HFFc6 (cell line): Measurements from ENCODE around the gene LHCGR. TPM values are rescaled to one million over a fixed set of nuclear protein-coding genes. Genes with fewer than 3 reads are reported as not detected.
"Not testable (repeated sequence)": the region's sequence is repeated elsewhere in the genome, so short reads cannot be mapped to it uniquely, and the experiment has no call there.

ENCODE experiments used
- DNase-seq: peaks from one replicate; pipeline ENCODE4 v3.0.0-alpha.2; 2018
- H3K27ac Mint-ChIP-seq: 2 replicates; pipeline ENCODE4 v1.8.0; 2020; ENCODE audit warnings: mild to moderate bottlenecking, mixed read lengths
- H3K27me3 Mint-ChIP-seq: 2 replicates; pipeline ENCODE4 v1.8.0; 2021; ENCODE audit warnings: mild to moderate bottlenecking, moderate library complexity, mixed read lengths; ENCODE audit not compliant: insufficient read depth
- H3K36me3 Mint-ChIP-seq: 2 replicates; pipeline ENCODE4 v1.8.0; 2021; ENCODE audit warnings: low read depth, mixed read lengths
- H3K4me1 Mint-ChIP-seq: 2 replicates; pipeline ENCODE4 v1.8.0; 2020; ENCODE audit warnings: low read depth, mixed read lengths
- H3K4me3 Mint-ChIP-seq: 2 replicates; pipeline ENCODE4 v1.8.0; 2020; ENCODE audit warnings: mild to moderate bottlenecking, moderate library complexity, mixed read lengths
- H3K9me3 Mint-ChIP-seq: 2 replicates; pipeline ENCODE4 v1.8.0; 2020; ENCODE audit warnings: mild to moderate bottlenecking, mixed read lengths
- total RNA-seq, 6 experiments: library from RNA; stranded (reverse); fragmentation: NEBNext Ultra II Directional; extraction: Animal tissue kit (Norgen Biotek cat#: 25700); gene quantifications; 2 replicates in 1 of 6; 3 replicates in 5 of 6; pipeline ENCODE4 v1.2.3, GENCODE V29; 2021
- TF ChIP-seq, protein P1 (sequence below): fragments of 200-600 bp; sonication (generic); IDR thresholded peaks from 2 replicates; pipeline ENCODE4 v1.5.0; 2021; ENCODE audit warnings: antibody characterized with exemption, mild to moderate bottlenecking

LHCGR gene
- total RNA-seq, 6 experiments from 2014 or later = not detected

DNA sequence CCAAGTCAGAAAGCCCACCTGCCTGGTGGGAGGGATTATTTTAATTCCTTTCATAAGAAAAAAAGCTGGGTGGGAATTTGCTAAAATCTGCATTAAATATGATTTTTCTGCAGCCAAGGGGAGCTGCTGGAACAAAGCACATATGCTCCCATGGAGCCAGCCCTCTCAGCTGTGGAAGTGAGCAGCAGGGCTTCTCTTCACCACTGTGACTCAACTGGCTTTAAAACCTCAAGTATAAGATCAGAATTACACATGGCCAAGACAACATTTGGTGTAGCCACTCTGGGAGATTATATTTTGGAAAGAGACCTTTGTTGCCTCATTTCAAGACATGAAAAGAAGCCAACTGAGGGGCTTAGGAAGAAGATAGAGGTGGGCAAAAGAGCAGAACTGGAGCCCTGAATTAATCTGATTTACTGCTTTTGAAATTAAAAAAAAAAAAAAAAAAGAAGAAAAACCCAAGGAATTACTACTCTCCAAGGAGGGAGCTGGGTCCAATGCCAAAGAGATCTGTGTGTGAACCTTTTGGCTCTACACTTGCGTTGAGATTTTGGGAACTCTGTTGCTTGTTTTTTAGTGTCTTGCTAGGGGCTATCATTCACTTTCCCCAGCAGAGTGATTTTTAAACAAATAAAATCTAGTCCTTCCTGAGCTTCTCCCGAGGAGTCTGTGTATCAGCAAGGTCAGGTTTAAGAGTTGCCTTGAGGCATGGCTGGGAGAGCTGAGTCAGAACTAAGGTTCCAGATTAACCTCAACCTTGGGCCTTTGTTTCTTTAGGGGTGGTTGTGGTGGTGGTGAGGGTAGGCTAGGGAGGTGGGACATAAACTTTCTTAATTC is 6.0 kb downstream of the LHCGR start:
- Mint-ChIP-seq H3K27ac (no peak overlapping the region), H3K36me3 (no peaks in the 10 kb centered on the region), H3K4me3 (no peak overlapping the region), H3K27me3 (no peaks in the 10 kb centered on the region; the same call in 1 of the 2 replicates), H3K4me1 (no peaks in the 10 kb centered on the region), H3K9me3 (peaks cover 32% of the 10 kb centered on the region)
- TF ChIP-seq, protein P1, sequence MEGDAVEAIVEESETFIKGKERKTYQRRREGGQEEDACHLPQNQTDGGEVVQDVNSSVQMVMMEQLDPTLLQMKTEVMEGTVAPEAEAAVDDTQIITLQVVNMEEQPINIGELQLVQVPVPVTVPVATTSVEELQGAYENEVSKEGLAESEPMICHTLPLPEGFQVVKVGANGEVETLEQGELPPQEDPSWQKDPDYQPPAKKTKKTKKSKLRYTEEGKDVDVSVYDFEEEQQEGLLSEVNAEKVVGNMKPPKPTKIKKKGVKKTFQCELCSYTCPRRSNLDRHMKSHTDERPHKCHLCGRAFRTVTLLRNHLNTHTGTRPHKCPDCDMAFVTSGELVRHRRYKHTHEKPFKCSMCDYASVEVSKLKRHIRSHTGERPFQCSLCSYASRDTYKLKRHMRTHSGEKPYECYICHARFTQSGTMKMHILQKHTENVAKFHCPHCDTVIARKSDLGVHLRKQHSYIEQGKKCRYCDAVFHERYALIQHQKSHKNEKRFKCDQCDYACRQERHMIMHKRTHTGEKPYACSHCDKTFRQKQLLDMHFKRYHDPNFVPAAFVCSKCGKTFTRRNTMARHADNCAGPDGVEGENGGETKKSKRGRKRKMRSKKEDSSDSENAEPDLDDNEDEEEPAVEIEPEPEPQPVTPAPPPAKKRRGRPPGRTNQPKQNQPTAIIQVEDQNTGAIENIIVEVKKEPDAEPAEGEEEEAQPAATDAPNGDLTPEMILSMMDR = no peak
- DNase-seq = no peak

DNA sequence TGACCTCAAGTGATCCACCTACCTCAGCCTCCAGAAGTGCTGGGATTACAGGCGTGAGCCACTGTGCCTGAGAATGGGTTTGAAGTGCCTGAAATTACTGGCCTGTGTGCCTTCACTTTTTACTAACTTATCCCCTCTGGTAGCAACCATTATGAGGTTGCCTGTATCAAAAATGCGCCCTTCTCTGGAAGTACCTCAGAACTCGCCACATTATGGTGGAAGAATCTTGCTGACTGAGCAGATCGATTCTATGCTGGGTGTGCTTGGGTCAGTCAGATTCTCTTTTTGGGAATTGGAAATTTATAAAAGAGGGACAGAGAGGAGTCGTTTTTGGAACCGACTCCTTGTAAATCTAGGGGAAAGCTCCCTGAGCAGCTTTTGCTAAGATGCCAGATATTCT is 8.2 kb downstream of the LHCGR start:
- no peak overlapping the region for H3K4me3 Mint-ChIP-seq
- TF ChIP-seq, protein P1 = no peak
- no peaks in the 10 kb centered on the region for H3K4me1 Mint-ChIP-seq
- H3K36me3 Mint-ChIP-seq = no peaks in the 10 kb centered on the region
- peaks cover 29% of the 10 kb centered on the region for H3K9me3 Mint-ChIP-seq
- no peaks in the 10 kb centered on the region; the same call in 1 of the 2 replicates for H3K27me3 Mint-ChIP-seq
- DNase-seq = no peak
- H3K27ac Mint-ChIP-seq = no peak overlapping the region

DNA sequence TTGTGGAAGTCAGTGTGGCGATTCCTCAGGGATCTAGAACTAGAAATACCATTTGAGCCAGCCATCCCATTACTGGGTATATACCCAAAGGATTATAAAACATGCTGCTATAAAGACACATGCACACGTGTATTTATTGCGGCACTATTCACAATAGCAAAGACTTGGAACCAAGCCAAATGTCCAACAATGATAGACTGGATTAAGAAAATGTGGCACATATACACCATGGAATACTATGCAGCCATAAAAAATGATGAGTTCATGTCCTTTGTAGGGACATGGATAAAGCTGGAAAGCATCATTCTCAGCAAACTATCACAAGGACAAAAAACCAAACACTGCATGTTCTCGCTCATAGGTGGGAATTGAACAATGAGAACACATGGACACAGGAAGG is 16.3 kb downstream of the LHCGR start:
- not testable (repeated sequence) for H3K36me3 Mint-ChIP-seq, DNase-seq, H3K27me3 Mint-ChIP-seq, H3K27ac Mint-ChIP-seq, H3K4me1 Mint-ChIP-seq, H3K4me3 Mint-ChIP-seq
- peaks cover 21% of the 10 kb centered on the region for H3K9me3 Mint-ChIP-seq

DNA sequence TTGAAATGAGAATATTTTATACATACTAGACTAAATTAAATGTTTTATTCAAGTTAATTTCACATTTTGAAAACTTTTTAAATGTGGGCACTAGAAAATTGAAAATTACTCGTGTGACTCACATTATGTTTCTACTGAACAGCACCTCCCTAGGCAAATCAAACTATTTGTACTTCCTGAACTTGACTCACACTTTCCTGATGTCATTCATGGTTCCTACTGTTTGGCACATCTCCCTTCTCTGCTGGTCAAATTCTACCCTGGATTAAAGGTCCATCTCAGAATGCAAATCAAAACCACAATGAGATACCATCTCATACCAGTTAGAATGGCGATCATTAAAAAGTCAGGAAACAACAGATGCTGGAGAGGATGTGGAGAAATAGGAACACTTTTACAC is 16.7 kb downstream of the LHCGR start:
- Mint-ChIP-seq H3K27me3 (no peaks in the 10 kb centered on the region), H3K9me3 (peaks cover 21% of the 10 kb centered on the region), H3K4me3 (no peak overlapping the region), H3K27ac (no peak overlapping the region), H3K36me3 (no peaks in the 10 kb centered on the region), H3K4me1 (no peaks in the 10 kb centered on the region)
- TF ChIP-seq, protein P1 = no peak
- no peak for DNase-seq

DNA sequence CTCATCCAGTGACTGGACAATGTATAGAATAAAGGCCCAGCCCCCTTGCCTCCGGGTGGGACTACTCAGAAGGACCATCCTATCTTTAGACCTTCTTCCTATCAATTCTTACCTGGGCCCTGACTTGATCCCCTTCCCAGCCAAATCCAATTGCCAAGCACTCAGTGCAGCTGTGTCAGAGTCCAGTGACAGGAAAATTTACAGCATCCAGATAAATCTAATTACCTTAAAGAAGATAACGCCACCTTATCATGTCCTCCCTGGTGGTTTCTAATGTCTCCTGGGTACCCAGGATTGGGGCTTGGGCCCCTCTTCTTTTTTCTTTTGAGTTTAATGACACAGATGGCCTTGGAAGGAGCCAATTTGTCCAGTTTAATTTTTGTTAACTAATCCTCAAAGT is 19.3 kb downstream of the LHCGR start:
- no peaks in the 10 kb centered on the region for H3K36me3 Mint-ChIP-seq
- no peak for DNase-seq

More for the DNA sequence above, 19.3 kb downstream of the LHCGR start:
- Mint-ChIP-seq H3K9me3 (peaks cover 33% of the 10 kb centered on the region), H3K4me1 (no peaks in the 10 kb centered on the region), H3K4me3 (no peak overlapping the region), H3K27ac (no peak overlapping the region), H3K27me3 (no peaks in the 10 kb centered on the region; the same call in 1 of the 2 replicates)
- TF ChIP-seq, protein P1 = no peak
